Esophagus muscularis mucosa (tissue), 4 donors: ENCODE data around the gene REM1.

Experiments
- EP300 ChIP-seq: sonication (generic); formaldehyde crosslinking; IDR thresholded peaks from one replicate; pipeline ENCODE4 v1.6.1; 2017; ENCODE audit warnings: antibody characterized with exemption
- POLR2A ChIP-seq: fragments of 450-650 bp; IDR thresholded peaks from one replicate; pipeline ENCODE4 v1.6.1; 2017; ENCODE audit warnings: antibody characterized with exemption, moderate library complexity, mild to moderate bottlenecking, low read depth
- POLR2AphosphoS5 ChIP-seq, 2 donors: sonication (generic); formaldehyde crosslinking; IDR thresholded peaks; one replicate each; pipeline ENCODE4 v1.6.1; 2017; ENCODE audit warnings: antibody characterized with exemption in 2 of 2
- TF ChIP-seq, protein P1 (sequence below), 3 experiments: fragments of 200-600 bp in 2 of 3; fragments of 450-650 bp in 1 of 3; sonication (generic) in 2 of 3; IDR thresholded peaks; one replicate each; pipeline ENCODE4 v1.5.1; 2017 to 2019; ENCODE audit warnings: antibody characterized with exemption in 3 of 3, mild to moderate bottlenecking in 2 of 3, moderate library complexity in 1 of 3

DNA sequence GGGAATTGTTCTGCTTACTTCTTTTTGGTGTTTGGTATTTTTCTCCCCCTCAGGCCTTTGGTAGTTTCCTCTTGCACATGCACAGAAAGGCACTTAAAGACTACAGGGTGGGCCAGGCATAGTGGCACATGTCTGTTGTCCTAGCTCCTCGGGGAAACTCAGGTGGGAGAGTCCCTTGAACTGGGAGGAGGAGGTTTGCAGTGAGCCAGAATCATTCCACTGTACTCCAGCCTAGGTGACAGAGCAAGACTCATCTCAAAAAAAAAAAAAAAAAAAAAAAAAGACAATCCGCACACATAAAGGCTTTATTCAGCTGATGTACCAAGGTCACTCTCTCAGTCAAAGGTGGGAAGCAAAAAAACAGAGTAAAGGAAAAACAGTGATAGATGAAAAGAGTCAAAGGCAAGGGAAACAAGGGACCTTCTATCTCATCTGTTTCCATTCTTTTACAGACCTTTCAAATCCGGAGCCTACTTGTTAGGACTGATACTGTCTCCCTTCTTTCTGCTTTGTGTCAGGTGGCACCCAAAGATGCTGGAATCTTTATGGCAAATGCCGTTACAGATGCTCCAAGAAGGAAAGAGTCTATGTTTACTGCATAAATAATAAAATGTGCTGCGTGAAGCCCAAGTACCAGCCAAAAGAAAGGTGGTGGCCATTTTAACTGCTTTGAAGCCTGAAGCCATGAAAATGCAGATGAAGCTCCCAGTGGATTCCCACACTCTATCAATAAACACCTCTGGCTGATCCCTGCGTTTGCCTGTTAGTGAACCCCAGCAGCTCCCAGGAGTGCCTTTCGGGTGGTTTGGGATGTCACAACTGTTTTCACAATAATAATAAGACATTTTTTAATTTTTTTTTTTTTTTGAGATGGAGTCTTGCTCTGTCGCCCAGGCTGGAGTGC is 25.3 kb upstream of the REM1 start:
- TF ChIP-seq, protein P1, sequence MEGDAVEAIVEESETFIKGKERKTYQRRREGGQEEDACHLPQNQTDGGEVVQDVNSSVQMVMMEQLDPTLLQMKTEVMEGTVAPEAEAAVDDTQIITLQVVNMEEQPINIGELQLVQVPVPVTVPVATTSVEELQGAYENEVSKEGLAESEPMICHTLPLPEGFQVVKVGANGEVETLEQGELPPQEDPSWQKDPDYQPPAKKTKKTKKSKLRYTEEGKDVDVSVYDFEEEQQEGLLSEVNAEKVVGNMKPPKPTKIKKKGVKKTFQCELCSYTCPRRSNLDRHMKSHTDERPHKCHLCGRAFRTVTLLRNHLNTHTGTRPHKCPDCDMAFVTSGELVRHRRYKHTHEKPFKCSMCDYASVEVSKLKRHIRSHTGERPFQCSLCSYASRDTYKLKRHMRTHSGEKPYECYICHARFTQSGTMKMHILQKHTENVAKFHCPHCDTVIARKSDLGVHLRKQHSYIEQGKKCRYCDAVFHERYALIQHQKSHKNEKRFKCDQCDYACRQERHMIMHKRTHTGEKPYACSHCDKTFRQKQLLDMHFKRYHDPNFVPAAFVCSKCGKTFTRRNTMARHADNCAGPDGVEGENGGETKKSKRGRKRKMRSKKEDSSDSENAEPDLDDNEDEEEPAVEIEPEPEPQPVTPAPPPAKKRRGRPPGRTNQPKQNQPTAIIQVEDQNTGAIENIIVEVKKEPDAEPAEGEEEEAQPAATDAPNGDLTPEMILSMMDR (IDR thresholded peaks at IDR 0.05): no peak
- TF ChIP-seq POLR2A: no peak
- no peak for TF ChIP-seq POLR2AphosphoS5 (IDR thresholded peaks at IDR 0.05)
- no peak for TF ChIP-seq EP300
